ENCODE results near the gene UBE3B. TPM values are rescaled to one million over a fixed set of nuclear protein-coding genes. Genes with fewer than 3 reads are reported as not detected.

UBE3B gene
- total and polyA plus RNA-seq, 2 donors (not counting 1 experiment from before 2014, with no cell fraction given) = 27.2 to 52.1 TPM

DNA sequence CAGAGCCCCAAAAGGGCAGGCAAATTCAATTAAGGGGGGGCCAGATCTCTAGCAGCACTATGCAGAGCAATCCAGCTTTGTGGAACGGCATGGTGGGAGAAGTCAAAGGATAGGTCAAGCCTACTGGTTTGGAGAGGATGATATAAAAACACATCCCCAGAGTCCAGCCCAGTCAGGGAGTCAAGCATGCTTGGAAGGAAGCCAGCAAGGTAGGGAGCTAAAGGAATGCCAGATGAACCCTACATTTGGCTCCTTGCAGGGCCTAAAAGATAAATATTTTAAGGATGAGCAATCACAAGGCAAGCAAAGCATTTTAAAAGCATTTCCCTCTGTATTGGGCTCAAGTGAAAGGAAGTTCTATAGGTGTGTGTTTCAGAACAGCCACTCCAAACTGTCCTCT is 21.7 kb upstream of the UBE3B start:
- Histone ChIP-seq H3K9me3 (ENCODE audit: control extremely low read depth in 1 of 3, control insufficient read depth in 2 of 3, insufficient read depth in 1 of 3, low read length in 2 of 3) (no peaks in the 10 kb centered on the region), H3K27ac (ENCODE audit: low read length in 2 of 2) (no peak overlapping the region), H2AFZ (ENCODE audit: insufficient read depth, low read depth, low read length, poor library complexity, severe bottlenecking) (no peak overlapping the region), H3K27me3 (replicated peaks in 1 of 4; ENCODE audit: control extremely low read depth in 1 of 4, control insufficient read depth in 3 of 4, insufficient read depth in 4 of 4, low read length in 3 of 4) (no peaks in the 10 kb centered on the region), H3K4me1 (ENCODE audit: control insufficient read depth in 2 of 2, insufficient read depth in 2 of 2, low read length in 2 of 2) (peaks cover 0 to under 1% of the 10 kb centered on the region in 2 donors), H3K4me3 (ENCODE audit: control extremely low read depth in 1 of 5, extremely low read depth in 1 of 5, insufficient read depth in 1 of 5, low read depth in 2 of 5, low read length in 4 of 5) (no peak overlapping the region), H3K36me3 (replicated peaks in 1 of 2; ENCODE audit: control extremely low read depth in 1 of 2, control insufficient read depth in 1 of 2, extremely low read depth in 1 of 2, insufficient read depth in 2 of 2, low read length in 1 of 2) (peaks cover 18 to 75% of the 10 kb centered on the region in 2 experiments), H3K79me2 (ENCODE audit: control insufficient read depth, insufficient read depth, low read length) (peaks cover 8% of the 10 kb centered on the region), H4K20me1 (ENCODE audit: control insufficient read depth, insufficient read depth, low read length, poor library complexity, severe bottlenecking) (peaks cover 6% of the 10 kb centered on the region), H3K9ac (ENCODE audit: low read length) (no peak overlapping the region), H3K4me2 (replicated peaks; ENCODE audit: low read depth, low read length, poor library complexity, severe bottlenecking) (no peak overlapping the region)
- ATAC-seq (ENCODE audit: low read depth) (no peak), DNase-seq (no peak)
- Mint-ChIP-seq H3K4me1 (no peaks in the 10 kb centered on the region), H3K27me3 (no peaks in the 10 kb centered on the region), H3K4me3 (no peak overlapping the region), H3K9me3 (ENCODE audit: insufficient read depth) (no peaks in the 10 kb centered on the region), H3K27ac (no peak overlapping the region)
- TF ChIP-seq, protein P1, sequence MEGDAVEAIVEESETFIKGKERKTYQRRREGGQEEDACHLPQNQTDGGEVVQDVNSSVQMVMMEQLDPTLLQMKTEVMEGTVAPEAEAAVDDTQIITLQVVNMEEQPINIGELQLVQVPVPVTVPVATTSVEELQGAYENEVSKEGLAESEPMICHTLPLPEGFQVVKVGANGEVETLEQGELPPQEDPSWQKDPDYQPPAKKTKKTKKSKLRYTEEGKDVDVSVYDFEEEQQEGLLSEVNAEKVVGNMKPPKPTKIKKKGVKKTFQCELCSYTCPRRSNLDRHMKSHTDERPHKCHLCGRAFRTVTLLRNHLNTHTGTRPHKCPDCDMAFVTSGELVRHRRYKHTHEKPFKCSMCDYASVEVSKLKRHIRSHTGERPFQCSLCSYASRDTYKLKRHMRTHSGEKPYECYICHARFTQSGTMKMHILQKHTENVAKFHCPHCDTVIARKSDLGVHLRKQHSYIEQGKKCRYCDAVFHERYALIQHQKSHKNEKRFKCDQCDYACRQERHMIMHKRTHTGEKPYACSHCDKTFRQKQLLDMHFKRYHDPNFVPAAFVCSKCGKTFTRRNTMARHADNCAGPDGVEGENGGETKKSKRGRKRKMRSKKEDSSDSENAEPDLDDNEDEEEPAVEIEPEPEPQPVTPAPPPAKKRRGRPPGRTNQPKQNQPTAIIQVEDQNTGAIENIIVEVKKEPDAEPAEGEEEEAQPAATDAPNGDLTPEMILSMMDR (IDR thresholded peaks at IDR 0.05) = no peak
- no peak for TF ChIP-seq EZH2 (IDR thresholded peaks at IDR 0.05; ENCODE audit: borderline replicate concordance, insufficient read depth, low read depth, low read length, poor library complexity, severe bottlenecking)
- ChIA-PET POLR2A (no interaction called here), CTCF (interaction anchor here (0.6 kb wide), 1 partner anchor 1741 kb away, joined by 3 read pairs; no protein-coding TSS in a partner anchor)
- intact Hi-C loops (cut with micrococcal nuclease) = no loop called here
- 100% methylated on average over 1 of the region's 1 CpG for WGBS (ENCODE audit: insufficient coverage)

DNA sequence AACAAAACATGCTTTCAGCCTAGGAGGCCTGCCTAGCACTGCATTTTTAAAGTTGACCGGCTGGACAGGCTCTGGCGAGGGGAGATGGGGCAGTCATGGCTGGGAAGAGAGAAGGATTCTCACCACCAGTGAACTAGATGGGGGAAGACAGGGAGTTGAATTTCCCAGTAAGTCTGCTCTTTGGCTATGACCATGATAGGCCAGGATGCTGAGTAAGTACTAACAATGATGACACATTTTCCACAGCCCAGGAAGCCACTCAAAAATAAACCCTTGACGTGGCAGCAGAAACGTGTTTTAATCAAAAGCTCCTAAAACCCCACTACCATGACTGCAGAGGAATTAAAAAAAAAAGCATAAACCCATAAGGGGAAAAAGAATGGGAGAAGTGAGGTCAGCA is 19.3 kb upstream of the UBE3B start:
- no peak overlapping the region for H3K27ac Mint-ChIP-seq
- WGBS (ENCODE audit: insufficient coverage) = 83% methylated on average over 1 of the region's 4 CpGs
- H3K4me3 Mint-ChIP-seq = no peak overlapping the region
- Histone ChIP-seq H3K9me3 (ENCODE audit: control extremely low read depth in 1 of 3, control insufficient read depth in 2 of 3, insufficient read depth in 1 of 3, low read length in 2 of 3) (no peaks in the 10 kb centered on the region), H3K27me3 (replicated peaks in 1 of 4; ENCODE audit: control extremely low read depth in 1 of 4, control insufficient read depth in 3 of 4, insufficient read depth in 4 of 4, low read length in 3 of 4) (no peaks in the 10 kb centered on the region), H3K27ac (ENCODE audit: low read length in 2 of 2) (no peak overlapping the region), H4K20me1 (ENCODE audit: control insufficient read depth, insufficient read depth, low read length, poor library complexity, severe bottlenecking) (peaks cover 10% of the 10 kb centered on the region), H3K4me1 (ENCODE audit: control insufficient read depth in 2 of 2, insufficient read depth in 2 of 2, low read length in 2 of 2) (peaks cover 8 to 11% of the 10 kb centered on the region in 2 donors), H3K79me2 (ENCODE audit: control insufficient read depth, insufficient read depth, low read length) (peaks cover 30% of the 10 kb centered on the region), H3K4me3 (ENCODE audit: control extremely low read depth in 1 of 5, extremely low read depth in 1 of 5, insufficient read depth in 1 of 5, low read depth in 2 of 5, low read length in 4 of 5) (no peak overlapping the region), H2AFZ (ENCODE audit: insufficient read depth, low read depth, low read length, poor library complexity, severe bottlenecking) (no peak overlapping the region), H3K4me2 (replicated peaks; ENCODE audit: low read depth, low read length, poor library complexity, severe bottlenecking) (no peak overlapping the region), H3K36me3 (replicated peaks in 1 of 2; ENCODE audit: control extremely low read depth in 1 of 2, control insufficient read depth in 1 of 2, extremely low read depth in 1 of 2, insufficient read depth in 2 of 2, low read length in 1 of 2) (peaks cover 18 to 55% of the 10 kb centered on the region in 2 experiments), H3K9ac (ENCODE audit: low read length) (no peak overlapping the region)
- TF ChIP-seq EZH2 (IDR thresholded peaks at IDR 0.05; ENCODE audit: borderline replicate concordance, insufficient read depth, low read depth, low read length, poor library complexity, severe bottlenecking) = no peak
- TF ChIP-seq, protein P1 (IDR thresholded peaks at IDR 0.05) = no peak
- H3K9me3 Mint-ChIP-seq (ENCODE audit: insufficient read depth) = no peaks in the 10 kb centered on the region
- ATAC-seq (ENCODE audit: low read depth) (no peak), DNase-seq (no peak)
- peaks cover 18% of the 10 kb centered on the region for H3K4me1 Mint-ChIP-seq
- CTCF ChIA-PET = no interaction called here
- POLR2A ChIA-PET = no interaction called here
- no peaks in the 10 kb centered on the region for H3K27me3 Mint-ChIP-seq
- intact Hi-C loops (cut with micrococcal nuclease) = no loop called here

Measured in B cell (primary cell).